ENCODE results near the gene TENM4. TPM values are rescaled to one million over a fixed set of nuclear protein-coding genes. Genes with fewer than 3 reads are reported as not detected.

Gene TENM4
- polyA plus RNA-seq, 1 donor from 2014 or later: 16.8 TPM

DNA sequence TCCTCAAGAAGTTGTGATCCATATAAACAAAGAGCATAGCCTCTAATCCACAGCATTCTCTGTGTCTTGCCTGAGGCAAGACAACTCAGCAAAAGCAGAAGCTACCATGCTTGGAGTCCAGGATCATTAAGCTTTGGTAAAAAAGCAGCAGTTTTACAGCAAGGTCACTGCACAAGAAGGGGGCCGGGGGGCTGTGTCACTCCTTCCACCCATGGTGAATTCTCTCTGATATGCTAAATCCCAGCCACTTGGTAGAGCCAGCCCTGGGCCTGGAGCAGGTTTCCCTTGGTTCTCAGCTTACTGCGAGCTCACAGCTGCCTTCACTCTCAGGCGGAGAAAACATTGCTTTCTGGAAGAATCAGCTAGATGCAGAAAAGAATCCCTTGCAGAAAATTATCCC is 144.7 kb downstream of the TENM4 start:
- Histone ChIP-seq H3K9me2 (ENCODE audit: insufficient read depth, low read length) (no peaks in the 10 kb centered on the region), H3K9me3 (ENCODE audit: low read length) (no peaks in the 10 kb centered on the region), H2AFZ (ENCODE audit: low read depth, low read length) (no peak overlapping the region), H3K4me3 (ENCODE audit: low read length) (no peak overlapping the region), H3K79me2 (replicated peaks; ENCODE audit: insufficient read depth, low read length) (no peaks in the 10 kb centered on the region), H3K27ac (ENCODE audit: low read length) (no peak overlapping the region), H3K36me3 (ENCODE audit: insufficient read depth, low read length) (no peaks in the 10 kb centered on the region), H3K4me2 (ENCODE audit: low read length) (no peak overlapping the region), H3K9ac (ENCODE audit: low read length) (no peak overlapping the region), H3F3A (ENCODE audit: insufficient read depth, low read length, poor library complexity, severe bottlenecking) (no peaks in the 10 kb centered on the region), H3K27me3 (ENCODE audit: insufficient read depth, low read depth, low read length) (no peaks in the 10 kb centered on the region), H4K20me1 (ENCODE audit: insufficient read depth) (no peaks in the 10 kb centered on the region)
- TF ChIP-seq MXI1 (conservative IDR thresholded peaks at IDR 0.05; ENCODE audit: poor library complexity, severe bottlenecking) (no peak), REST (IDR thresholded peaks at IDR 0.05; ENCODE audit: borderline replicate concordance) (no peak), SMC3 (conservative IDR thresholded peaks at IDR 0.05; ENCODE audit: poor library complexity) (no peak), TAF1 (IDR thresholded peaks at IDR 0.05; ENCODE audit: low read depth) (no peak), EZH2 (IDR thresholded peaks at IDR 0.05; ENCODE audit: borderline replicate concordance, insufficient read depth, low read length, poor library complexity, severe bottlenecking) (no peak), POLR2AphosphoS5 (IDR thresholded peaks at IDR 0.05) (no peak), EP300 (conservative IDR thresholded peaks at IDR 0.05; ENCODE audit: poor library complexity, severe bottlenecking) (no peak), RAD21 (conservative IDR thresholded peaks at IDR 0.05) (no peak)
- TF ChIP-seq, protein P1, sequence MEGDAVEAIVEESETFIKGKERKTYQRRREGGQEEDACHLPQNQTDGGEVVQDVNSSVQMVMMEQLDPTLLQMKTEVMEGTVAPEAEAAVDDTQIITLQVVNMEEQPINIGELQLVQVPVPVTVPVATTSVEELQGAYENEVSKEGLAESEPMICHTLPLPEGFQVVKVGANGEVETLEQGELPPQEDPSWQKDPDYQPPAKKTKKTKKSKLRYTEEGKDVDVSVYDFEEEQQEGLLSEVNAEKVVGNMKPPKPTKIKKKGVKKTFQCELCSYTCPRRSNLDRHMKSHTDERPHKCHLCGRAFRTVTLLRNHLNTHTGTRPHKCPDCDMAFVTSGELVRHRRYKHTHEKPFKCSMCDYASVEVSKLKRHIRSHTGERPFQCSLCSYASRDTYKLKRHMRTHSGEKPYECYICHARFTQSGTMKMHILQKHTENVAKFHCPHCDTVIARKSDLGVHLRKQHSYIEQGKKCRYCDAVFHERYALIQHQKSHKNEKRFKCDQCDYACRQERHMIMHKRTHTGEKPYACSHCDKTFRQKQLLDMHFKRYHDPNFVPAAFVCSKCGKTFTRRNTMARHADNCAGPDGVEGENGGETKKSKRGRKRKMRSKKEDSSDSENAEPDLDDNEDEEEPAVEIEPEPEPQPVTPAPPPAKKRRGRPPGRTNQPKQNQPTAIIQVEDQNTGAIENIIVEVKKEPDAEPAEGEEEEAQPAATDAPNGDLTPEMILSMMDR (IDR thresholded peaks at IDR 0.05; ENCODE audit: poor library complexity, severe bottlenecking): no peak

DNA sequence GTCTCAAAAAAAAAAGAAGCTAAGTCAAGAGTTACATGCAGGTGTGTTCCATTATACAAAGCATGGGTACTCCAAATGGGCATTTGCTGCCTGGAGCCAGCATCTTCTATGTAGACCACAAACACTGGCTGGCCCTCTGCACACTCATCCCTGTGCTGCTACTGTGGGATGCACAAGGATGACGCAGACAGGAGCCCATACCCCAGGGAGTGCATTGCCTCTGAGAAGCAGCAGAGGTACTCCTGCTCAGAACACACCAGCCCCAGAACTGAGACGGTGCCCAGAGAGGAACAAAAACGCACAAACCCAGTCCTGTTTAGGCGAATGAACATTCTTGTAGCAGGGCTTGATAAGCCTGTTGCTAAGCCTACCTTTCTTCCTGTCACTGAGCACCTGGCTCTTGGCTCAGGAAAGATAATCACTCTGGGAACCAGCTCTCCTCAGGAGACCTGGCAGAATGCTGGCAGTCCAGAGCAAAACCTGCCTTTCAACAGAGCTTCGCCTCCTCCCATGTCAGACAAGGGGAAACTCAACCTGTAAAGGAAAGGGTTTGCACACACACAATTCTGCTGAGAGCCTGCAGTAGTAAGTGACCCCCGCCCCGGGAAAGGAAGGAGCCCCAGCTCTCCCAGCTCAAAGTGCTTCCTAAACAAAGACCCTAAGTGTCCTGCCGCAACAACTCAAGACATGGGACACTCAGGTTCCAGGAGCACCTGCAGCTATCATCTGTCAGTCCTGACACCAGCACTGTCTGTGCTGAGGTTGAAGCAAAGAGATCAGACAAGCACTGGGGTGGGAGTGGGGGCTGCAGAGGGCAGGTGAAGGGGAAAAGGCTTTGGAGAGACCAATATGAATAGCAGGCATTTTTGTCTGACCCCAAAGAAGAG is 145.7 kb downstream of the TENM4 start:
- Histone ChIP-seq H4K20me1 (ENCODE audit: insufficient read depth) (no peaks in the 10 kb centered on the region), H3K9ac (ENCODE audit: low read length) (no peak overlapping the region), H3K27me3 (ENCODE audit: insufficient read depth, low read depth, low read length) (no peaks in the 10 kb centered on the region), H3K27ac (ENCODE audit: low read length) (no peak overlapping the region), H3F3A (ENCODE audit: insufficient read depth, low read length, poor library complexity, severe bottlenecking) (no peaks in the 10 kb centered on the region), H3K4me2 (ENCODE audit: low read length) (no peak overlapping the region), H3K4me3 (ENCODE audit: low read length) (no peak overlapping the region), H3K9me2 (ENCODE audit: insufficient read depth, low read length) (no peaks in the 10 kb centered on the region), H3K36me3 (ENCODE audit: insufficient read depth, low read length) (no peaks in the 10 kb centered on the region), H2AFZ (ENCODE audit: low read depth, low read length) (no peak overlapping the region), H3K79me2 (replicated peaks; ENCODE audit: insufficient read depth, low read length) (no peaks in the 10 kb centered on the region), H3K9me3 (ENCODE audit: low read length) (no peaks in the 10 kb centered on the region)
- TF ChIP-seq REST (IDR thresholded peaks at IDR 0.05; ENCODE audit: borderline replicate concordance): no peak
- TF ChIP-seq RAD21 (conservative IDR thresholded peaks at IDR 0.05): peak; percentile 13
- no peak for TF ChIP-seq EP300 (conservative IDR thresholded peaks at IDR 0.05; ENCODE audit: poor library complexity, severe bottlenecking)
- no peak for TF ChIP-seq TAF1 (IDR thresholded peaks at IDR 0.05; ENCODE audit: low read depth)
- no peak for TF ChIP-seq EZH2 (IDR thresholded peaks at IDR 0.05; ENCODE audit: borderline replicate concordance, insufficient read depth, low read length, poor library complexity, severe bottlenecking)
